Urinary bladder (tissue), 4 donors: ENCODE data around the gene TCF15. TPM values are rescaled to one million over a fixed set of nuclear protein-coding genes. Genes with fewer than 3 reads are reported as not detected.

Source experiments
- DNase-seq: peaks from one replicate; pipeline ENCODE4 v3.0.0-alpha.2; 2015; ENCODE audit errors: extremely low spot score
- H3K27ac ChIP-seq: one replicate; pipeline ENCODE4 v1.5.1; 2013; ENCODE audit warnings: low read depth, mild to moderate bottlenecking, moderate library complexity
- H3K36me3 ChIP-seq: one replicate; pipeline ENCODE4 v1.6.1; 2013; ENCODE audit warnings: mild to moderate bottlenecking, moderate library complexity; ENCODE audit not compliant: insufficient read depth
- H3K4me1 ChIP-seq: one replicate; pipeline ENCODE4 v1.6.1; 2013; ENCODE audit warnings: mild to moderate bottlenecking, moderate library complexity; ENCODE audit not compliant: insufficient read depth
- H3K4me3 ChIP-seq: one replicate; pipeline ENCODE4 v1.5.1; 2013; ENCODE audit warnings: low read depth, low read length
- WGBS: extraction: QIAGEN DNeasy Blood & Tissue Kit; methylation state at CpG from one replicate; pipeline ENCODE4 v1.1.7; 2013; 5-methylcytosine and 5-hydroxymethylcytosine counted together
- polyA plus RNA-seq: library from polyadenylated mRNA; stranded (reverse); fragments of 200-250 nt; gene quantifications from one replicate; pipeline ENCODE4 v1.2.3, GENCODE V29; 2013
- total RNA-seq: library from RNA; depleted of rRNA; stranded (reverse); fragments of >200 nt; gene quantifications from one replicate; pipeline ENCODE4 v1.2.3, GENCODE V29; 2014
- donor health status: healthy with polysubstance abuse.
- donor health status: healthy.

The TCF15 gene
- total RNA-seq (0.42 TPM), polyA plus RNA-seq (0.65 TPM)

GRCh38 chr20:610130-611046 lies at the start of gene TCF15:
Gene TCF15 (minus strand): TSS chr20:610309. CDS start chr20:610237, 72 bp downstream.
- Histone ChIP-seq H3K36me3 (no peaks in the 10 kb centered on the region), H3K27ac (no peak within 1 kb of the TSS), H3K4me3 (peak within 1 kb of the TSS; percentile 25), H3K4me1 (no peaks in the 10 kb centered on the region)
- WGBS = 7% methylated on average over 84 of the region's 84 CpGs
- DNase-seq = no peak

GRCh38 chr20:658731-659291 lies 48.7 kb upstream of the TCF15 start:
- H3K4me3 ChIP-seq = no peak overlapping the region

GRCh38 chr20:658202-658601 lies 48.1 kb upstream of the TCF15 start:
- no peaks in the 10 kb centered on the region for H3K36me3 ChIP-seq
- H3K4me1 ChIP-seq = no peaks in the 10 kb centered on the region
- no peak overlapping the region for H3K27ac ChIP-seq
- no peak overlapping the region for H3K4me3 ChIP-seq
- no peak for DNase-seq
- 29% methylated on average over 2 of the region's 2 CpGs for WGBS

More at GRCh38 chr20:658731-659291, 48.7 kb upstream of the TCF15 start:
- Histone ChIP-seq H3K4me1 (no peaks in the 10 kb centered on the region), H3K27ac (no peak overlapping the region), H3K36me3 (no peaks in the 10 kb centered on the region)
- no peak for DNase-seq
- 18% methylated on average over 5 of the region's 5 CpGs for WGBS

- Histone ChIP-seq H3K27ac (no peak overlapping the region), H3K36me3 (no peaks in the 10 kb centered on the region), H3K4me3 (no peak overlapping the region), H3K4me1 (peaks cover 3% of the 10 kb centered on the region)
- 69% methylated on average over 11 of the region's 11 CpGs for WGBS
- DNase-seq = no peak
Measured at GRCh38 chr20:655726-656624, 45.9 kb upstream of the TCF15 start.

- DNase-seq = no peak
- 98% methylated on average over 3 of the region's 3 CpGs for WGBS
- peaks cover 3% of the 10 kb centered on the region for H3K4me1 ChIP-seq
- H3K27ac ChIP-seq = no peak overlapping the region
- H3K4me3 ChIP-seq = no peak overlapping the region
- H3K36me3 ChIP-seq = no peaks in the 10 kb centered on the region
Measured at GRCh38 chr20:654417-654750, 44.3 kb upstream of the TCF15 start.

GRCh38 chr20:653590-654416 lies 43.7 kb upstream of the TCF15 start:
- peaks cover 3% of the 10 kb centered on the region for H3K4me1 ChIP-seq
- DNase-seq = no peak
- H3K27ac ChIP-seq = peak overlapping the region; percentile 13

GRCh38 chr20:653110-653589 lies 43.0 kb upstream of the TCF15 start, which contains the start of gene SRXN1:
Gene SRXN1 (minus strand): TSS chr20:653200. CDS start chr20:653185, 15 bp downstream.
- WGBS = under 1% methylated on average over 74 of the region's 74 CpGs
- no peak for DNase-seq
- H3K4me3 ChIP-seq = peak within 1 kb of the TSS; percentile 78
- peak within 1 kb of the TSS; percentile 84 for H3K27ac ChIP-seq
- H3K4me1 ChIP-seq = peaks cover 3% of the 10 kb centered on the region
- H3K36me3 ChIP-seq = peaks cover 2% of the 10 kb centered on the region

More at GRCh38 chr20:653590-654416, 43.7 kb upstream of the TCF15 start:
- peak overlapping the region; percentile 78 for H3K4me3 ChIP-seq
- peaks cover under 1% of the 10 kb centered on the region for H3K36me3 ChIP-seq
- 18% methylated on average over 31 of the region's 31 CpGs for WGBS

GRCh38 chr20:652615-653109 lies 42.6 kb upstream of the TCF15 start:
- Histone ChIP-seq H3K4me3 (peak overlapping the region; percentile 78), H3K27ac (peak overlapping the region; percentile 84), H3K36me3 (peaks cover 2% of the 10 kb centered on the region), H3K4me1 (peaks cover 3% of the 10 kb centered on the region)
- WGBS = 2% methylated on average over 36 of the region's 36 CpGs
- DNase-seq = no peak

- Histone ChIP-seq H3K36me3 (peaks cover 2% of the 10 kb centered on the region), H3K27ac (peak overlapping the region; percentile 84), H3K4me3 (peak overlapping the region; percentile 78), H3K4me1 (peaks cover 3% of the 10 kb centered on the region)
- no peak for DNase-seq
- WGBS = 52% methylated on average over 20 of the region's 20 CpGs
Measured at GRCh38 chr20:651713-652614, 41.9 kb upstream of the TCF15 start.

GRCh38 chr20:650954-651353 lies 40.8 kb upstream of the TCF15 start:
- H3K4me1 ChIP-seq = peaks cover 3% of the 10 kb centered on the region
- peaks cover 2% of the 10 kb centered on the region for H3K36me3 ChIP-seq
- 73% methylated on average over 5 of the region's 5 CpGs for WGBS
- no peak for DNase-seq
- H3K4me3 ChIP-seq = no peak overlapping the region
- no peak overlapping the region for H3K27ac ChIP-seq

- peaks cover 3% of the 10 kb centered on the region for H3K4me1 ChIP-seq
- H3K27ac ChIP-seq = no peak overlapping the region
- WGBS = 92% methylated on average over 5 of the region's 5 CpGs
- peaks cover 2% of the 10 kb centered on the region for H3K36me3 ChIP-seq
- H3K4me3 ChIP-seq = no peak overlapping the region
- no peak for DNase-seq
Measured at GRCh38 chr20:650281-650680, 40.2 kb upstream of the TCF15 start.
